CD4-positive, alpha-beta T cell (primary cell): Measurements from ENCODE around the gene ANGEL1. TPM values are rescaled to one million over a fixed set of nuclear protein-coding genes. Genes with fewer than 3 reads are reported as not detected.

Experiments used
- ATAC-seq: fragments of 200-7000 bp; cut with Tn5 transposase; one replicate; pipeline ENCODE4 v1.10.0; 2022; ENCODE audit warnings: mild to moderate bottlenecking; ENCODE audit not compliant: poor library complexity
- CTCF ChIA-PET: fragments of 350-600 bp; sonication (Branson Sonifier 250); formaldehyde crosslinking; loops from one replicate; lab custom pipeline; 2021; ENCODE audit warnings: antibody characterized with exemption, inconsistent platforms; lab: Charles Lee
- POLR2A ChIA-PET: fragments of 350-600 bp; sonication (Branson Sonifier 250); formaldehyde crosslinking; loops from one replicate; lab custom pipeline; 2021; ENCODE audit warnings: antibody characterized with exemption, inconsistent platforms; lab: Charles Lee
- DNase-seq, 14 experiments: peaks; one replicate each; pipeline ENCODE4 v3.0.0-alpha.2; 2013 to 2020; ENCODE audit warnings: mixed read lengths in 2 of 14
- H3K27ac ChIP-seq, 2 donors: one replicate each; pipeline versions ENCODE4 v1.5.1 to v1.7.0; 2013; ENCODE audit warnings: low read length in 2 of 2, low read depth in 1 of 2, mild to moderate bottlenecking in 1 of 2
- H3K27me3 ChIP-seq, 2 experiments: 1 replicate in 1 of 2; 2 replicates in 1 of 2; pipeline versions ENCODE4 v1.6.1 to v1.7.0; 2013; ENCODE audit warnings: low read length in 2 of 2, control low read depth in 1 of 2, mild to moderate bottlenecking in 1 of 2, moderate library complexity in 1 of 2; ENCODE audit not compliant: insufficient read depth in 2 of 2, control insufficient read depth in 1 of 2
- H3K36me3 ChIP-seq: one replicate; pipeline ENCODE4 v1.6.1; 2013; ENCODE audit warnings: low read length, control low read depth; ENCODE audit not compliant: insufficient read depth
- H3K4me1 ChIP-seq: one replicate; pipeline ENCODE4 v1.6.1; 2013; ENCODE audit warnings: low read length, control low read depth; ENCODE audit not compliant: insufficient read depth
- H3K4me3 ChIP-seq: one replicate; pipeline ENCODE4 v1.5.1; 2013; ENCODE audit warnings: mild to moderate bottlenecking, low read length, moderate library complexity
- H3K9me3 ChIP-seq, 2 experiments: 1 replicate in 1 of 2; 2 replicates in 1 of 2; pipeline versions ENCODE4 v1.6.1 to v1.7.0; 2013; ENCODE audit warnings: low read length in 2 of 2, mild to moderate bottlenecking in 2 of 2, control low read depth in 1 of 2, moderate library complexity in 1 of 2; ENCODE audit not compliant: control insufficient read depth in 1 of 2, insufficient read depth in 1 of 2
- H3K27ac Mint-ChIP-seq: one replicate; pipeline ENCODE4 v1.8.0; 2020; ENCODE audit warnings: mixed read lengths
- H3K27me3 Mint-ChIP-seq: one replicate; pipeline ENCODE4 v1.8.0; 2021; ENCODE audit warnings: mixed read lengths
- H3K36me3 Mint-ChIP-seq: one replicate; pipeline ENCODE4 v1.8.0; 2021; ENCODE audit warnings: low read depth, mixed read lengths
- H3K4me1 Mint-ChIP-seq: one replicate; pipeline ENCODE4 v1.8.0; 2021; ENCODE audit warnings: low read depth, mixed read lengths
- H3K4me3 Mint-ChIP-seq: one replicate; pipeline ENCODE4 v1.8.0; 2020; ENCODE audit warnings: mild to moderate bottlenecking, mixed read lengths
- H3K9me3 Mint-ChIP-seq: one replicate; pipeline ENCODE4 v1.8.0; 2020; ENCODE audit warnings: mixed read lengths
- CTCF ChIP-seq: fragments of 200-600 bp; IDR thresholded peaks from one replicate; pipeline ENCODE4 v1.8.0; 2022; ENCODE audit warnings: antibody characterized with exemption, mild to moderate bottlenecking
- intact Hi-C, 2 experiments: fragments of 100-400 bp; cut with DNase I in 1 of 2; cut with micrococcal nuclease in 1 of 2; formaldehyde crosslinking; loops; one replicate each; pipeline versions ENCODE4 v1.15.1 to v1.9.0; 2023 to 2025; cut with DNase I, micrococcal nuclease
- total RNA-seq, 174 experiments: library from RNA in 2 of 174; stranded (reverse) in 2 of 174; gene quantifications; one replicate each; pipeline ENCODE4 v1.2.3 and lab custom pipeline; 2021 to 2026

Gene ANGEL1
- total RNA-seq, 2 experiments from 2014 or later = 10.1 to 10.4 TPM

- intact Hi-C loops = no loop called here
- POLR2A ChIA-PET = interaction anchor here (1.2 kb wide), 1 partner anchor 21 kb away, joined by 5 read pairs; no protein-coding TSS in a partner anchor
- Mint-ChIP-seq H3K36me3 (peaks cover 14% of the 10 kb centered on the region), H3K27me3 (no peaks in the 10 kb centered on the region), H3K4me3 (no peak overlapping the region), H3K27ac (no peak overlapping the region), H3K4me1 (peaks cover 2% of the 10 kb centered on the region), H3K9me3 (no peaks in the 10 kb centered on the region)
- H3K9me3 ChIP-seq = no peaks in the 10 kb centered on the region
- H3K4me3 ChIP-seq = no peak overlapping the region
- CTCF ChIA-PET = interaction anchor here (1.4 kb wide), 1 partner anchor 67 kb away, joined by 6 read pairs; no protein-coding TSS in a partner anchor
- no peak for DNase-seq
- no peak overlapping the region for H3K27ac ChIP-seq
- peaks cover 29% of the 10 kb centered on the region for H3K4me1 ChIP-seq
- ATAC-seq = no peak
- peaks cover 0 to under 1% of the 10 kb centered on the region in 2 experiments for H3K27me3 ChIP-seq
- TF ChIP-seq CTCF = no peak
- H3K36me3 ChIP-seq = peaks cover 20% of the 10 kb centered on the region
These were observed 35.0 kb downstream of the ANGEL1 start for GRCh38 chr14:76777721-76778120.

- intact Hi-C loops = no loop called here
- ChIA-PET POLR2A (interaction anchor here (1.2 kb wide), 1 partner anchor 22 kb away, joined by 5 read pairs; no protein-coding TSS in a partner anchor), CTCF (interaction anchor here (1.4 kb wide), 1 partner anchor 66 kb away, joined by 6 read pairs; no protein-coding TSS in a partner anchor)
- Mint-ChIP-seq H3K27me3 (no peaks in the 10 kb centered on the region), H3K9me3 (no peaks in the 10 kb centered on the region), H3K36me3 (peaks cover 10% of the 10 kb centered on the region), H3K4me3 (no peak overlapping the region), H3K4me1 (no peaks in the 10 kb centered on the region), H3K27ac (no peak overlapping the region)
- Histone ChIP-seq H3K27ac (no peak overlapping the region), H3K36me3 (peaks cover 10% of the 10 kb centered on the region), H3K4me3 (no peak overlapping the region), H3K9me3 (no peaks in the 10 kb centered on the region), H3K4me1 (peaks cover 20% of the 10 kb centered on the region), H3K27me3 (peaks cover 0 to 2% of the 10 kb centered on the region in 2 experiments)
- TF ChIP-seq CTCF = no peak
- DNase-seq = no peak
- ATAC-seq = no peak
These were observed 36.0 kb downstream of the ANGEL1 start for GRCh38 chr14:76776428-76777251.

GRCh38 chr14:76775695-76776427, 36.8 kb downstream of the ANGEL1 start:
- Histone ChIP-seq H3K9me3 (no peaks in the 10 kb centered on the region), H3K4me3 (no peak overlapping the region), H3K36me3 (peaks cover 3% of the 10 kb centered on the region), H3K4me1 (peaks cover 14% of the 10 kb centered on the region), H3K27me3 (peaks cover 0 to 2% of the 10 kb centered on the region in 2 experiments), H3K27ac (no peak overlapping the region)
- ATAC-seq (no peak), DNase-seq (no peak)
- Mint-ChIP-seq H3K4me1 (no peaks in the 10 kb centered on the region), H3K36me3 (peaks cover 10% of the 10 kb centered on the region), H3K27ac (no peak overlapping the region), H3K27me3 (no peaks in the 10 kb centered on the region), H3K9me3 (no peaks in the 10 kb centered on the region), H3K4me3 (no peak overlapping the region)
- TF ChIP-seq CTCF = no peak
- intact Hi-C loops = no loop called here
- POLR2A ChIA-PET = interaction anchor here (0.6 kb wide), 1 partner anchor 35 kb away, joined by 3 read pairs; no protein-coding TSS in a partner anchor
- CTCF ChIA-PET = interaction anchor here (1.4 kb wide), 1 partner anchor 65 kb away, joined by 6 read pairs; no protein-coding TSS in a partner anchor
